H9 (cell line): ENCODE results near the gene CACNA1D. TPM values are rescaled to one million over a fixed set of nuclear protein-coding genes. Genes with fewer than 3 reads are reported as not detected.

Source experiments
- DNase-seq: peaks from one replicate; pipeline ENCODE4 v3.0.0-alpha.2; 2017
- H2AFZ ChIP-seq: one replicate; pipeline ENCODE4 v1.6.1; 2013; ENCODE audit warnings: mild to moderate bottlenecking, low read length, control low read depth, moderate library complexity
- H2AK5ac ChIP-seq: 2 replicates; pipeline ENCODE4 v1.6.1; 2013; ENCODE audit warnings: low read length, control low read depth, mixed read lengths; ENCODE audit not compliant: insufficient read length
- H2BK120ac ChIP-seq: one replicate; pipeline ENCODE4 v1.6.1; 2013; ENCODE audit warnings: low read depth, mild to moderate bottlenecking, low read length, control low read depth, inconsistent platforms; ENCODE audit not compliant: poor library complexity, severe bottlenecking
- H2BK12ac ChIP-seq: 2 replicates; pipeline ENCODE4 v1.6.1; 2013; ENCODE audit warnings: low read length, control low read depth, mixed read lengths, low read depth; ENCODE audit not compliant: insufficient read length
- H2BK15ac ChIP-seq: 2 replicates; pipeline ENCODE4 v1.6.1; 2013; ENCODE audit warnings: low read depth, low read length, control low read depth
- H2BK20ac ChIP-seq: one replicate; pipeline ENCODE4 v1.6.1; 2013; ENCODE audit warnings: low read depth, mild to moderate bottlenecking, low read length, control low read depth, inconsistent platforms; ENCODE audit not compliant: poor library complexity, severe bottlenecking
- H2BK5ac ChIP-seq: 2 replicates; pipeline ENCODE4 v1.6.1; 2013; ENCODE audit warnings: low read length, control low read depth, mixed read lengths; ENCODE audit not compliant: insufficient read length
- H3K14ac ChIP-seq: 2 replicates; pipeline ENCODE4 v1.6.1; 2013; ENCODE audit warnings: low read length, control low read depth; ENCODE audit not compliant: insufficient read depth
- H3K18ac ChIP-seq: 2 replicates; pipeline ENCODE4 v1.6.1; 2013; ENCODE audit warnings: low read depth, mild to moderate bottlenecking, mixed read lengths, low read length, control low read depth; ENCODE audit not compliant: insufficient read length
- H3K23ac ChIP-seq: 2 replicates; pipeline ENCODE4 v1.6.1; 2013; ENCODE audit warnings: low read length, control low read depth, mixed read lengths, low read depth; ENCODE audit not compliant: insufficient read length
- H3K23me2 ChIP-seq: 2 replicates; pipeline ENCODE4 v1.6.1; 2013; ENCODE audit warnings: low read depth, mild to moderate bottlenecking, mixed read lengths, low read length, control low read depth; ENCODE audit not compliant: insufficient read length, poor library complexity, severe bottlenecking
- H3K27ac ChIP-seq: 2 replicates; pipeline ENCODE4 v1.5.1; 2013; ENCODE audit warnings: low read length, control low read depth, mixed read lengths, low read depth; ENCODE audit not compliant: insufficient read length
- H3K27me3 ChIP-seq: 2 replicates; pipeline ENCODE4 v1.6.1; 2013; ENCODE audit warnings: low read length, control low read depth, inconsistent platforms; ENCODE audit not compliant: insufficient read depth
- H3K4ac ChIP-seq: 2 replicates; pipeline ENCODE4 v1.6.1; 2013; ENCODE audit warnings: low read depth, mild to moderate bottlenecking, control low read depth, inconsistent platforms, low read length, moderate library complexity
- H3K4me1 ChIP-seq: 2 replicates; pipeline ENCODE4 v1.6.1; 2013; ENCODE audit warnings: low read length, control low read depth, inconsistent platforms; ENCODE audit not compliant: insufficient read depth
- H3K4me2 ChIP-seq: 2 replicates; pipeline ENCODE4 v1.6.1; 2013; ENCODE audit warnings: low read length, control low read depth, mixed read lengths; ENCODE audit not compliant: insufficient read length, insufficient read depth
- H3K56ac ChIP-seq: 2 replicates; pipeline ENCODE4 v1.6.1; 2013; ENCODE audit warnings: low read depth, mild to moderate bottlenecking, mixed read lengths, low read length, control low read depth; ENCODE audit not compliant: insufficient read length
- H3K79me1 ChIP-seq: 2 replicates; pipeline ENCODE4 v1.6.1; 2013; ENCODE audit warnings: low read depth, mild to moderate bottlenecking, moderate library complexity, low read length, control low read depth, inconsistent platforms; ENCODE audit not compliant: insufficient read depth, poor library complexity, severe bottlenecking
- H3K79me2 ChIP-seq: 2 replicates; pipeline ENCODE4 v1.6.1; 2013; ENCODE audit warnings: low read length, control low read depth, inconsistent platforms; ENCODE audit not compliant: insufficient read depth
- H3K9ac ChIP-seq: 2 replicates; pipeline ENCODE4 v1.6.1; 2013; ENCODE audit warnings: low read length, control low read depth, mixed read lengths; ENCODE audit not compliant: insufficient read length; ENCODE audit errors: extremely low read depth
- H3K9me3 ChIP-seq: one replicate; pipeline ENCODE4 v1.6.1; 2013; ENCODE audit warnings: low read depth, low read length, inconsistent platforms; ENCODE audit not compliant: control insufficient read depth
- H3T11ph ChIP-seq: one replicate; pipeline ENCODE4 v1.6.1; 2013; ENCODE audit warnings: mild to moderate bottlenecking, low read length, control low read depth, inconsistent platforms
- H4K20me1 ChIP-seq: one replicate; pipeline ENCODE4 v1.6.1; 2013; ENCODE audit not compliant: control insufficient read depth, insufficient read length, insufficient read depth
- H4K5ac ChIP-seq: 2 replicates; pipeline ENCODE4 v1.6.1; 2013; ENCODE audit warnings: low read depth, mild to moderate bottlenecking, mixed read lengths, low read length, control low read depth; ENCODE audit not compliant: insufficient read length
- H4K8ac ChIP-seq: replicated peaks from 2 replicates; pipeline ENCODE4 v1.6.1; 2013; ENCODE audit warnings: low read length, control low read depth, mixed read lengths, low read depth; ENCODE audit not compliant: insufficient read length
- H4K91ac ChIP-seq: 2 replicates; pipeline ENCODE4 v1.6.1; 2013; ENCODE audit warnings: low read depth, mild to moderate bottlenecking, moderate library complexity, mixed read lengths, low read length, control low read depth; ENCODE audit not compliant: insufficient read length
- H3K27ac Mint-ChIP-seq, 3 experiments: 2 replicates in 2 of 3; 3 replicates in 1 of 3; pipeline ENCODE4 v1.8.0; 2020 to 2021; ENCODE audit warnings: mixed read lengths in 3 of 3, mild to moderate bottlenecking in 1 of 3, moderate library complexity in 1 of 3
- H3K27me3 Mint-ChIP-seq: 2 replicates; pipeline ENCODE4 v1.8.0; 2021; ENCODE audit warnings: low read depth, mild to moderate bottlenecking, moderate library complexity, mixed read lengths
- H3K36me3 Mint-ChIP-seq, 3 experiments: 2 replicates in 2 of 3; 3 replicates in 1 of 3; pipeline ENCODE4 v1.8.0; 2020 to 2021; ENCODE audit warnings: low read depth in 3 of 3, mixed read lengths in 3 of 3; ENCODE audit not compliant: insufficient read depth in 1 of 3
- H3K4me1 Mint-ChIP-seq, 2 experiments: 2 replicates each; pipeline ENCODE4 v1.8.0; 2020; ENCODE audit warnings: mixed read lengths in 2 of 2
- H3K4me3 Mint-ChIP-seq, 2 experiments: 2 replicates in 1 of 2; 3 replicates in 1 of 2; pipeline ENCODE4 v1.8.0; 2020 to 2021; ENCODE audit warnings: mild to moderate bottlenecking in 2 of 2, mixed read lengths in 2 of 2, moderate library complexity in 1 of 2
- H3K9me3 Mint-ChIP-seq, 2 experiments: 2 replicates in 1 of 2; 3 replicates in 1 of 2; pipeline ENCODE4 v1.8.0; 2020; ENCODE audit warnings: mild to moderate bottlenecking in 2 of 2, mixed read lengths in 2 of 2, moderate library complexity in 1 of 2
- WGBS: extraction: QIAGEN DNeasy Blood & Tissue Kit; methylation state at CpG from one replicate; pipeline ENCODE4 v1.1.7; 2013; ENCODE audit warnings: missing lambda C conversion rate, low lambda C conversion rate, mixed read lengths; ENCODE audit not compliant: insufficient read length; ENCODE audit errors: extremely low coverage; 5-methylcytosine and 5-hydroxymethylcytosine counted together
- total RNA-seq: library from RNA; stranded (reverse); gene quantifications from 2 replicates; pipeline ENCODE4 v1.2.1, GENCODE V29; 2021
- TF ChIP-seq, protein P1 (sequence below): fragments of 200-600 bp; sonication (generic); conservative IDR thresholded peaks from 3 replicates; pipeline ENCODE4 v1.8.0; 2021; ENCODE audit warnings: antibody characterized with exemption, mild to moderate bottlenecking

The CACNA1D gene
- total RNA-seq, 1 experiment from 2014 or later: 3.5 TPM

DNA sequence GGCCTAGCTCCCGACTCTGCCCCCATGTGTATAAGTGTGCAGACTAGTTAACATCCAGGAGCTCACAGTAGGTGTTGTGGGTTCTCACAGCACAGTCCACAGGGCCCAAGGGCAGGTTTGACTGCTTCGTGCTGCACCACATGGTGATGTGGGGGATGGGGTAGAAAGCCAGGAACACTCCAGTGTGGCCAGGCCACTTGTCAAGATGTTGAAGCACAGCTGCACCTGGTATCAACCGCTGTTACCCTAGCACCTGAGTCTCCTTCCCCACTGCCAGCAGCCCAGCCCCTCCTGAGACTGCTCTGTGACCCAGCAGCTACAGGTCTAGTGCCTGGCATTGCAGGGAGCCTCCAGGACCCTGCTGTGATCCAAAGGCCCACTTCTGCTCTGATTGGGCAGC is 298.5 kb downstream of the CACNA1D start:
- Histone ChIP-seq H3K9ac (no peak overlapping the region), H3K9me3 (no peaks in the 10 kb centered on the region), H3K23ac (no peak overlapping the region), H2BK15ac (no peak overlapping the region), H3K56ac (no peak overlapping the region), H3K79me2 (no peaks in the 10 kb centered on the region), H3K4me1 (no peaks in the 10 kb centered on the region), H3K79me1 (no peaks in the 10 kb centered on the region), H4K5ac (no peak overlapping the region), H3T11ph (no peak overlapping the region), H3K23me2 (no peaks in the 10 kb centered on the region), H3K4me2 (no peak overlapping the region), H3K4ac (no peak overlapping the region), H3K14ac (no peak overlapping the region), H4K8ac (no peak overlapping the region), H2BK5ac (no peak overlapping the region), H4K91ac (no peak overlapping the region), H2AFZ (no peak overlapping the region), H4K20me1 (no peaks in the 10 kb centered on the region), H3K18ac (no peak overlapping the region), H2BK12ac (no peak overlapping the region), H2BK120ac (no peak overlapping the region), H3K27ac (no peak overlapping the region), H2BK20ac (no peak overlapping the region), H3K27me3 (no peaks in the 10 kb centered on the region), H2AK5ac (no peak overlapping the region)
- DNase-seq: no peak
- TF ChIP-seq, protein P1, sequence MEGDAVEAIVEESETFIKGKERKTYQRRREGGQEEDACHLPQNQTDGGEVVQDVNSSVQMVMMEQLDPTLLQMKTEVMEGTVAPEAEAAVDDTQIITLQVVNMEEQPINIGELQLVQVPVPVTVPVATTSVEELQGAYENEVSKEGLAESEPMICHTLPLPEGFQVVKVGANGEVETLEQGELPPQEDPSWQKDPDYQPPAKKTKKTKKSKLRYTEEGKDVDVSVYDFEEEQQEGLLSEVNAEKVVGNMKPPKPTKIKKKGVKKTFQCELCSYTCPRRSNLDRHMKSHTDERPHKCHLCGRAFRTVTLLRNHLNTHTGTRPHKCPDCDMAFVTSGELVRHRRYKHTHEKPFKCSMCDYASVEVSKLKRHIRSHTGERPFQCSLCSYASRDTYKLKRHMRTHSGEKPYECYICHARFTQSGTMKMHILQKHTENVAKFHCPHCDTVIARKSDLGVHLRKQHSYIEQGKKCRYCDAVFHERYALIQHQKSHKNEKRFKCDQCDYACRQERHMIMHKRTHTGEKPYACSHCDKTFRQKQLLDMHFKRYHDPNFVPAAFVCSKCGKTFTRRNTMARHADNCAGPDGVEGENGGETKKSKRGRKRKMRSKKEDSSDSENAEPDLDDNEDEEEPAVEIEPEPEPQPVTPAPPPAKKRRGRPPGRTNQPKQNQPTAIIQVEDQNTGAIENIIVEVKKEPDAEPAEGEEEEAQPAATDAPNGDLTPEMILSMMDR: no peak
- Mint-ChIP-seq H3K36me3 (no peaks in the 10 kb centered on the region), H3K27ac (no peak overlapping the region), H3K9me3 (no peaks in the 10 kb centered on the region), H3K4me1 (peaks cover 19 to 25% of the 10 kb centered on the region in 2 experiments), H3K4me3 (no peak overlapping the region), H3K27me3 (no peaks in the 10 kb centered on the region)
- no CpG with 5 or more reads among the region's 3 CpGs for WGBS
